Liver (tissue), 3 donors: ENCODE measurements around the gene TAF4.

Experiments used
- CTCF ChIP-seq: fragments of 150-350 bp; IDR thresholded peaks from 2 replicates; pipeline ENCODE4 v1.5.1; 2017; ENCODE audit warnings: improper control_type of control experiment, low read depth, low read length; ENCODE audit not compliant: missing input control
- FOXA1 ChIP-seq: IDR thresholded peaks from 2 replicates; pipeline ENCODE4 v1.6.1; 2016; ENCODE audit warnings: antibody characterized with exemption
- GABPA ChIP-seq, 2 donors: IDR thresholded peaks in 1 of 2; conservative IDR thresholded peaks in 1 of 2; 2 replicates each; pipeline ENCODE4 v1.6.1; 2016; ENCODE audit warnings: antibody characterized with exemption in 2 of 2, mild to moderate bottlenecking in 1 of 2, moderate library complexity in 1 of 2
- JUND ChIP-seq, 2 donors: IDR thresholded peaks; 2 replicates each; pipeline ENCODE4 v1.6.1; 2016; ENCODE audit warnings: antibody characterized with exemption in 2 of 2
- MAX ChIP-seq: IDR thresholded peaks from 2 replicates; pipeline ENCODE4 v1.6.1; 2016; ENCODE audit warnings: antibody characterized with exemption
- NR2F2 ChIP-seq: IDR thresholded peaks from 2 replicates; pipeline ENCODE4 v1.6.1; 2016; ENCODE audit warnings: antibody characterized with exemption
- REST ChIP-seq: IDR thresholded peaks from 2 replicates; pipeline ENCODE4 v1.6.1; 2016; ENCODE audit warnings: antibody characterized with exemption, mild to moderate bottlenecking
- RXRA ChIP-seq, 2 donors: IDR thresholded peaks; 2 replicates each; pipeline ENCODE4 v1.6.1; 2017 to 2018; ENCODE audit warnings: antibody characterized with exemption in 2 of 2, mild to moderate bottlenecking in 1 of 2
- TAF1 ChIP-seq: conservative IDR thresholded peaks from 2 replicates; pipeline ENCODE4 v1.6.1; 2016; ENCODE audit warnings: antibody characterized with exemption, mild to moderate bottlenecking
- YY1 ChIP-seq: IDR thresholded peaks from 2 replicates; pipeline ENCODE4 v1.6.1; 2016; ENCODE audit warnings: antibody characterized with exemption, mild to moderate bottlenecking
- ZBTB33 ChIP-seq: IDR thresholded peaks from 2 replicates; pipeline ENCODE4 v1.6.1; 2016; ENCODE audit warnings: antibody characterized with exemption
- donor health status: healthy.
- donor health status: healthy.

- TF ChIP-seq CTCF: no peak
- no peak for TF ChIP-seq NR2F2
- TF ChIP-seq YY1: no peak
- no peak for TF ChIP-seq REST
- no peak for TF ChIP-seq TAF1
- no peak for TF ChIP-seq FOXA1
- no peak for TF ChIP-seq JUND (IDR thresholded peaks at IDR 0.05)
- TF ChIP-seq MAX: no peak
- no peak for TF ChIP-seq ZBTB33
- no peak for TF ChIP-seq RXRA (IDR thresholded peaks at IDR 0.05)
- no peak for TF ChIP-seq GABPA (IDR thresholded peaks at IDR 0.05 in 1 of 2, conservative IDR thresholded peaks at IDR 0.05 in 1 of 2)
These were observed 53.6 kb downstream of the TAF4 start for GRCh38 chr20:62011938-62012534.
